Measurements from ENCODE around the gene ENDOD1.
A peak's percentile ranks its signal among the peaks of the same experiment; 100 is the strongest.

ENDOD1 gene

GRCh38 chr11:95067039-95067840 is 22.4 kb upstream of the ENDOD1 start:
- CTCF ChIA-PET: interaction anchor here (0.7 to 15.0 kb wide), 17 partner anchors 9 to 720 kb away, joined by 3 to 275 read pairs (median 5); partner anchors contain the start of gene ENDOD1

GRCh38 chr11:95067841-95068219 is 21.8 kb upstream of the ENDOD1 start:
- Histone ChIP-seq H3K27me3 (replicated peaks in 2 of 5; ENCODE audit: control insufficient read depth in 4 of 5, insufficient read depth in 5 of 5, low read length in 4 of 5) (no peaks in the 10 kb centered on the region), H3K36me3 (ENCODE audit: control insufficient read depth in 4 of 4, insufficient read depth in 4 of 4, low read length in 3 of 4) (peaks cover 0 to 5% (median 3%) of the 10 kb centered on the region in 4 experiments), H3K9me3 (ENCODE audit: control extremely low read depth in 1 of 5, control insufficient read depth in 4 of 5, insufficient read depth in 2 of 5, low read depth in 1 of 5, low read length in 4 of 5) (no peaks in the 10 kb centered on the region), H3K4me1 (ENCODE audit: control extremely low read depth in 1 of 4, control insufficient read depth in 4 of 4, insufficient read depth in 4 of 4, low read length in 3 of 4) (peaks cover 4 to 25% (median 19%) of the 10 kb centered on the region in 4 experiments), H3K4me3 (ENCODE audit: control insufficient read depth in 1 of 7, extremely low read depth in 1 of 7, insufficient read depth in 4 of 7, low read depth in 2 of 7, low read length in 6 of 7) (peak overlapping the region; percentile 80 to 97 (median 92)), H3K27ac (ENCODE audit: insufficient read depth in 1 of 2, low read depth in 1 of 2, low read length in 2 of 2, poor library complexity in 1 of 2, severe bottlenecking in 2 of 2) (peak overlapping the region; percentile 77 to 93)
- CTCF ChIA-PET: interaction anchor here (0.7 to 15.0 kb wide), 11 partner anchors 9 to 720 kb away, joined by 3 to 275 read pairs (median 5); partner anchors contain the start of gene ENDOD1
- POLR2A ChIA-PET: interaction anchor here (0.7 to 2.8 kb wide), 3 partner anchors 22 to 84 kb away, joined by 3 to 20 read pairs (median 4); partner anchors contain the start of gene ENDOD1
- DNase-seq: no peak
- WGBS (ENCODE audit: insufficient coverage): 2% methylated on average over 10 of the region's 16 CpGs

More at GRCh38 chr11:95067039-95067840, 22.4 kb upstream of the ENDOD1 start:
- Histone ChIP-seq H3K9me3 (ENCODE audit: control extremely low read depth in 1 of 5, control insufficient read depth in 4 of 5, insufficient read depth in 2 of 5, low read depth in 1 of 5, low read length in 4 of 5) (no peaks in the 10 kb centered on the region), H3K4me3 (ENCODE audit: control insufficient read depth in 1 of 7, extremely low read depth in 1 of 7, insufficient read depth in 4 of 7, low read depth in 2 of 7, low read length in 6 of 7) (peak overlapping the region; percentile 80 to 97 (median 92)), H3K36me3 (ENCODE audit: control insufficient read depth in 4 of 4, insufficient read depth in 4 of 4, low read length in 3 of 4) (peaks cover 0 to 5% (median 3%) of the 10 kb centered on the region in 4 experiments), H3K4me1 (ENCODE audit: control extremely low read depth in 1 of 4, control insufficient read depth in 4 of 4, insufficient read depth in 4 of 4, low read length in 3 of 4) (peaks cover 4 to 25% (median 19%) of the 10 kb centered on the region in 4 experiments), H3K27ac (ENCODE audit: insufficient read depth in 1 of 2, low read depth in 1 of 2, low read length in 2 of 2, poor library complexity in 1 of 2, severe bottlenecking in 2 of 2) (peak overlapping the region; percentile 77 to 93), H3K27me3 (replicated peaks in 2 of 5; ENCODE audit: control insufficient read depth in 4 of 5, insufficient read depth in 5 of 5, low read length in 4 of 5) (no peaks in the 10 kb centered on the region)
- DNase-seq: peak; percentile 69 to 85 (median 77)
- under 1% methylated on average over 83 of the region's 98 CpGs for WGBS (ENCODE audit: insufficient coverage)
- POLR2A ChIA-PET: interaction anchor here (0.7 to 2.8 kb wide), 4 partner anchors 23 to 85 kb away, joined by 3 to 20 read pairs (median 4); partner anchors contain the start of gene ENDOD1

- Histone ChIP-seq H3K36me3 (ENCODE audit: control insufficient read depth in 4 of 4, insufficient read depth in 4 of 4, low read length in 3 of 4) (peaks cover 0 to 5% (median 3%) of the 10 kb centered on the region in 4 experiments), H3K27ac (ENCODE audit: insufficient read depth in 1 of 2, low read depth in 1 of 2, low read length in 2 of 2, poor library complexity in 1 of 2, severe bottlenecking in 2 of 2) (peak overlapping the region; percentile 77 to 93), H3K4me1 (ENCODE audit: control extremely low read depth in 1 of 4, control insufficient read depth in 4 of 4, insufficient read depth in 4 of 4, low read length in 3 of 4) (peaks cover 4 to 25% (median 19%) of the 10 kb centered on the region in 4 experiments), H3K9me3 (ENCODE audit: control extremely low read depth in 1 of 5, control insufficient read depth in 4 of 5, insufficient read depth in 2 of 5, low read depth in 1 of 5, low read length in 4 of 5) (no peaks in the 10 kb centered on the region), H3K27me3 (replicated peaks in 2 of 5; ENCODE audit: control insufficient read depth in 4 of 5, insufficient read depth in 5 of 5, low read length in 4 of 5) (no peaks in the 10 kb centered on the region), H3K4me3 (ENCODE audit: control insufficient read depth in 1 of 7, extremely low read depth in 1 of 7, insufficient read depth in 4 of 7, low read depth in 2 of 7, low read length in 6 of 7) (peak overlapping the region in 6 of 7 experiments; percentile 80 to 97 (median 93))
- CTCF ChIA-PET: interaction anchor here (1.0 to 15.0 kb wide), 7 partner anchors 8 to 99 kb away, joined by 3 to 275 read pairs (median 9); partner anchors contain the start of gene ENDOD1
- POLR2A ChIA-PET: interaction anchor here (2.8 kb wide), 1 partner anchor 21 kb away, joined by 20 read pairs; the partner anchor contains the start of gene ENDOD1
- 0% methylated on average over 1 of the region's 5 CpGs for WGBS (ENCODE audit: insufficient coverage)
- DNase-seq: peak; percentile 91 to 98 (median 96)
Observed at GRCh38 chr11:95068549-95068948, 21.1 kb upstream of the ENDOD1 start.

GRCh38 chr11:95070471-95070870 is 19.2 kb upstream of the ENDOD1 start:
- DNase-seq: no peak
- Histone ChIP-seq H3K27ac (ENCODE audit: insufficient read depth in 1 of 2, low read depth in 1 of 2, low read length in 2 of 2, poor library complexity in 1 of 2, severe bottlenecking in 2 of 2) (no peak overlapping the region), H3K4me1 (ENCODE audit: control extremely low read depth in 1 of 4, control insufficient read depth in 4 of 4, insufficient read depth in 4 of 4, low read length in 3 of 4) (peaks cover 4 to 28% (median 19%) of the 10 kb centered on the region in 4 experiments), H3K9me3 (ENCODE audit: control extremely low read depth in 1 of 5, control insufficient read depth in 4 of 5, insufficient read depth in 2 of 5, low read depth in 1 of 5, low read length in 4 of 5) (no peaks in the 10 kb centered on the region), H3K27me3 (replicated peaks in 2 of 5; ENCODE audit: control insufficient read depth in 4 of 5, insufficient read depth in 5 of 5, low read length in 4 of 5) (no peaks in the 10 kb centered on the region), H3K36me3 (ENCODE audit: control insufficient read depth in 4 of 4, insufficient read depth in 4 of 4, low read length in 3 of 4) (peaks cover 0 to 5% (median 3%) of the 10 kb centered on the region in 4 experiments), H3K4me3 (ENCODE audit: control insufficient read depth in 1 of 7, extremely low read depth in 1 of 7, insufficient read depth in 4 of 7, low read depth in 2 of 7, low read length in 6 of 7) (no peak overlapping the region)
- ChIA-PET CTCF (interaction anchor here (0.6 to 15.0 kb wide), 6 partner anchors 10 to 692 kb away, joined by 3 to 275 read pairs (median 42); partner anchors contain the start of gene ENDOD1), POLR2A (no interaction called here)
- 100% methylated on average over 1 of the region's 1 CpG for WGBS (ENCODE audit: insufficient coverage)

GRCh38 chr11:95072948-95073347 is 16.7 kb upstream of the ENDOD1 start:
- POLR2A ChIA-PET: no interaction called here
- DNase-seq: no peak
- CTCF ChIA-PET: interaction anchor here (1.0 to 15.0 kb wide), 5 partner anchors 10 to 642 kb away, joined by 3 to 275 read pairs (median 77); partner anchors contain the start of gene ENDOD1
- no peak overlapping the region for H3K4me3 ChIP-seq (ENCODE audit: control insufficient read depth in 1 of 7, extremely low read depth in 1 of 7, insufficient read depth in 4 of 7, low read depth in 2 of 7, low read length in 6 of 7)
- peaks cover 0 to 5% (median 3%) of the 10 kb centered on the region in 4 experiments for H3K36me3 ChIP-seq (ENCODE audit: control insufficient read depth in 4 of 4, insufficient read depth in 4 of 4, low read length in 3 of 4)
- peaks cover 5 to 37% (median 21%) of the 10 kb centered on the region in 4 experiments for H3K4me1 ChIP-seq (ENCODE audit: control extremely low read depth in 1 of 4, control insufficient read depth in 4 of 4, insufficient read depth in 4 of 4, low read length in 3 of 4)
- no peaks in the 10 kb centered on the region for H3K27me3 ChIP-seq (replicated peaks in 2 of 5; ENCODE audit: control insufficient read depth in 4 of 5, insufficient read depth in 5 of 5, low read length in 4 of 5)
- no peaks in the 10 kb centered on the region for H3K9me3 ChIP-seq (ENCODE audit: control extremely low read depth in 1 of 5, control insufficient read depth in 4 of 5, insufficient read depth in 2 of 5, low read depth in 1 of 5, low read length in 4 of 5)
- no peak overlapping the region for H3K27ac ChIP-seq (ENCODE audit: insufficient read depth in 1 of 2, low read depth in 1 of 2, low read length in 2 of 2, poor library complexity in 1 of 2, severe bottlenecking in 2 of 2)

- no peak overlapping the region for H3K4me3 ChIP-seq (ENCODE audit: control insufficient read depth in 1 of 7, extremely low read depth in 1 of 7, insufficient read depth in 4 of 7, low read depth in 2 of 7, low read length in 6 of 7)
- H3K36me3 ChIP-seq (ENCODE audit: control insufficient read depth in 4 of 4, insufficient read depth in 4 of 4, low read length in 3 of 4): peaks cover 0 to 5% (median 3%) of the 10 kb centered on the region in 4 experiments
- CTCF ChIA-PET: interaction anchor here (1.0 to 15.0 kb wide), 6 partner anchors 8 to 70 kb away, joined by 3 to 275 read pairs (median 43); partner anchors contain the start of gene ENDOD1
- H3K27ac ChIP-seq (ENCODE audit: insufficient read depth in 1 of 2, low read depth in 1 of 2, low read length in 2 of 2, poor library complexity in 1 of 2, severe bottlenecking in 2 of 2): no peak overlapping the region
- H3K9me3 ChIP-seq (ENCODE audit: control extremely low read depth in 1 of 5, control insufficient read depth in 4 of 5, insufficient read depth in 2 of 5, low read depth in 1 of 5, low read length in 4 of 5): no peaks in the 10 kb centered on the region
- POLR2A ChIA-PET: no interaction called here
- no peaks in the 10 kb centered on the region for H3K27me3 ChIP-seq (replicated peaks in 2 of 5; ENCODE audit: control insufficient read depth in 4 of 5, insufficient read depth in 5 of 5, low read length in 4 of 5)
- no peak for DNase-seq
- 38% methylated on average over 3 of the region's 8 CpGs for WGBS (ENCODE audit: insufficient coverage)
- peaks cover 5 to 20% (median 8%) of the 10 kb centered on the region in 4 experiments for H3K4me1 ChIP-seq (ENCODE audit: control extremely low read depth in 1 of 4, control insufficient read depth in 4 of 4, insufficient read depth in 4 of 4, low read length in 3 of 4)
Observed at GRCh38 chr11:95074792-95075563, 14.7 kb upstream of the ENDOD1 start.
